HG03064 (cell line): ENCODE results near the gene VPS37C.

Experiments used
- ATAC-seq: cut with Tn5 transposase; IDR thresholded peaks from one replicate; pipeline ENCODE4 v1.9.1; 2021; ENCODE audit warnings: low read depth; ENCODE audit not compliant: unreplicated experiment

The VPS37C gene

GRCh38 chr11:61080526-61080925 is 80.7 kb downstream of the VPS37C start:
- no peak for ATAC-seq
